A549 treated with AZD2906 at 1 μM for 4 hours (cell line): ENCODE results near the gene FAAP100. TPM values are rescaled to one million over a fixed set of nuclear protein-coding genes. Genes with fewer than 3 reads are reported as not detected.

Experiments
- total RNA-seq: library from RNA; stranded (reverse); fragments of 200-300 nt; extraction: Qiagen RNA extraction; gene quantifications from 5 replicates; pipeline ENCODE4 v1.2.3, GENCODE V29; 2022

Gene FAAP100, protein sequence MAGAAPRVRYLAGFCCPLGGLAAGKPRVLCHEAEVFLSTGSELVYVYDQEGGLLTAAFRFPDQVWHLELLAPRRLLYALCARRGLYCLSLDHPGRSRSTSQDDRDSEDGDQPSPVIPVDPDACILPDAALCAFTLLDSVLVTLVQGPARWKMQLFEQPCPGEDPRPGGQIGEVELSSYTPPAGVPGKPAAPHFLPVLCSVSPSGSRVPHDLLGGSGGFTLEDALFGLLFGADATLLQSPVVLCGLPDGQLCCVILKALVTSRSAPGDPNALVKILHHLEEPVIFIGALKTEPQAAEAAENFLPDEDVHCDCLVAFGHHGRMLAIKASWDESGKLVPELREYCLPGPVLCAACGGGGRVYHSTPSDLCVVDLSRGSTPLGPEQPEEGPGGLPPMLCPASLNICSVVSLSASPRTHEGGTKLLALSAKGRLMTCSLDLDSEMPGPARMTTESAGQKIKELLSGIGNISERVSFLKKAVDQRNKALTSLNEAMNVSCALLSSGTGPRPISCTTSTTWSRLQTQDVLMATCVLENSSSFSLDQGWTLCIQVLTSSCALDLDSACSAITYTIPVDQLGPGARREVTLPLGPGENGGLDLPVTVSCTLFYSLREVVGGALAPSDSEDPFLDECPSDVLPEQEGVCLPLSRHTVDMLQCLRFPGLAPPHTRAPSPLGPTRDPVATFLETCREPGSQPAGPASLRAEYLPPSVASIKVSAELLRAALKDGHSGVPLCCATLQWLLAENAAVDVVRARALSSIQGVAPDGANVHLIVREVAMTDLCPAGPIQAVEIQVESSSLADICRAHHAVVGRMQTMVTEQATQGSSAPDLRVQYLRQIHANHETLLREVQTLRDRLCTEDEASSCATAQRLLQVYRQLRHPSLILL
- 18.3 to 26.8 TPM (median 23.8 TPM) in 5 replicates for total RNA-seq

DNA sequence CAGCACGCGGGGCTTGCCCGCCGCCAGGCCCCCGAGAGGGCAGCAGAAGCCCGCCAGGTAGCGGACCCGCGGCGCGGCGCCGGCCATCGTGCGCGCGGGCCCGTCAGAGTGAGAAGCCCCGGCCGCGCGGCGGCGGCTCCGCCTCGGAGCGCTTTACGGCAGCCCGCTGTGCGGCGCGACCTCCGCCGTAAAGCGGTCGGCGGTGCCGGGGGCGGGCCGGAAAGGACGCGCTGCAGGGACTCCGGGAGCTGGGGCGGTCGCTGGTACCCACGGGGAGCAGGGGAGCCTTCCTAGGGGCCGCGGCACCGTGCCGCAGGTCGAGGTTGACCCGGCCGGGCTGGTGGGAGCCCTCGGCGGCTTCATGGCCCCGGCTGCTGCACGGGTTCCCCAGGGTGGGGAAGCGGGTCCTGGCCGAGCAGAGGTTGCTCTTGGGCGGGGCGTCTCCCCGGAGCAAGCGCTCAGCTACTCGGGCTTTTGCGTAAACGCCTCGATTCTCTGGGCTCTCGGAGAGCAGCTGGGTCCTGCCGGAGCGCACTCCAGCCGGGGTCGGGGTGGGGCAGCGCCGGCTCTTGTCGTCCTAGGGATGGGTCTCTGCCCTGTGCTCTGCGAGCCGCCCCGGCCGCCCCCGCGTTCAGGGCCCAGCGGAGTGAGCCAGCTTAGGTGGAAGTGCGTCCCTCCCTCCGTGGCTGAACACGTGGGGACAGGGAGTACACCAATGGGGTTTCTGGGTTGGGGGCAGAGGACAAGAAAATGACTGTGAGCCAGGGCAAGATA is at the start of gene FAAP100:
FAAP100 (minus strand) TSS at position 110 of the 774 bp plus-strand sequence; CDS start at position 87, 23 bp downstream.

DNA sequence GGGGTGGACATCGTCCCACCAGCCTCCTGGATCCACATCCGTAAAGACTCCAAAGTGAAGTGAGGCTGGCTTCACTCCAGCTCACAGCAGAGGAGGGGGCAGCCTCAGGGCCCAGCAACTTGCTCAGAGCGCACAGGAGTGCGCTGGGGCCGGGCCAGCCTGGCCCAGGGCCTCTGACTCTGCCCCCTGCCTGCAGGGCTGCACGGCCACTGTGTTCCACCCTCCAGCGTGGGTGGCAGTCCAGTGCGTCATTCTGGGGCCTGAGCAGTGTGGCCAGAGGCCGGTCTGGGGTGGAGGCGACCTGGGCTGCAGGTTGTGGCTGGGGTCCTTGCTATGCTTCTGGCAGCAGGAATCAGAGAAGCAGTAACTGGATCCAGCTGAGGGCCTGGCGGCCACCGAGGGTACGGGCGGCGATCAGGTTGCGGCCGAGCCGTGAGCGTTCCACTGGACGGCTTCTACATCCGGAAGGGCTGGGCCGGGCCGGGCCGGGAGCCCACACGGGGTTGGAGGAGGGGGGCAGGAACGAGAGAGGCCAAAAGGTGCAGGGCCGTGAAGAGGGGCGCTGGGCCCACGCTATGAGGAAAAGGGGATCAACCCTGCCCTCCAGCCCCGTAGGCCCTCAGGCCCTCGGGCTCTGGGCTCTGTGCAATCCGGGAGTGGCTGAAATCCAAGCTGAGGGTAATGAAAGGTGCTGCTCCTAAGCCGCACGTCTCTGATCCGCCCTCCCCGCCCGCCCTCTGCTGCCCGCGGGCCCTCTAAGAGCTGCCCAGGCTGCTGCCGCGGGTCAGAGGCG is 24.4 kb downstream of the FAAP100 start, which contains the start of gene FSCN2:
FSCN2 (plus strand) TSS at position 787 of the 793 bp plus-strand sequence. CDS start 155 bp downstream, outside the sequence.

DNA sequence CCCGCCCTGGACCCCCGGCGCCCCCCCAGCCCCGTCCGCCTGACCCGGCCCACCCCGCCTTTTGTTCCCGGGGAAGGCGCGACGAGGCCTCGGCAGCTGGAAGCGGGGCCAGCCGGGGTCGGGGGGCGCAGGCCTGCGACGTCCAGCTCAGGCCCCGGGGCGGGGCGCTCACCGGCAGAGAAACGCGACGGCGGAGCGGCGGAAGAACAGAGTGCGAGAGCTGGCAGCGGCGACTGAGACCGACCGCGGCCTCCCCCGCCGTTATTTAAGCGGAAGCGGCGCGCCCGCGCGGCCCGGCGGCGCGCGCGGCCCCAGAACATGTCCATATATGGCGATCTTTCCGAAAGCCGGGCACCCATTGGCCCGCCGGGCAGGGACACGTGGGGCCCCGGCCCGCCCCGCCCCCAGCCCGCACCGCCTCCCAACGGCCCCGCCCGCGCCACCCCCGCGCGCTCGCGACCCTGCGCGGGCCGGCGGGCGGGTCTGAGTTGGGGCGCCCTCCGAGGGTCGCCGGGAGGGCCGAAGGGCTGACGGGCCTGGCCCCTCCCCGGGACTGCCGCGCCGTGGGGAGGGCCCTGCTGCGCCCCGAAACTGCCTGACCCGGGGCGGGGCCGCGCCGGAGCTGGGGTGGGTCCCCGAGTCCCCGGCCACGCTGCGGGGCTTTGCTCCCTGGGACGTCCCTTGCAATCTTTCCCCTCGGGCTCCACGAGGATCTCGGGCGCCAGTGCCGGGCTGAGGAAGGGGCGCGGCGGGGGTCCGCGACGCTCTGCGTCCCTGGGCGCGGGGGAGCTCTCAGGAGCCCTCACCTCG is 39.4 kb downstream of the FAAP100 start, which contains the start of gene ACTG1:
ACTG1 (minus strand) TSS at position 238 of the 810 bp plus-strand sequence. CDS start 445 bp downstream, outside the sequence.

Other genes starting within 250 kb of the FAAP100 start
- 6.7 to 10.0 TPM (median 8.0 TPM) in 5 replicates for gene BAHCC1, start 156.9 kb downstream of the FAAP100 start, total RNA-seq
- gene ACTG1, start 39.6 kb downstream of the FAAP100 start, total RNA-seq: 4,866 to 7,505 TPM (median 5,499 TPM) in 5 replicates
- gene FSCN2, start 24.0 kb downstream of the FAAP100 start, total RNA-seq: 0.86 to 1.6 TPM (median 1.3 TPM) in 5 replicates
- 89.6 to 96.7 TPM (median 94.0 TPM) in 5 replicates for gene NPLOC4, start 84.8 kb upstream of the FAAP100 start, total RNA-seq
- 3.5 to 5.8 TPM (median 5.0 TPM) in 5 replicates for gene TSPAN10, start 84.8 kb upstream of the FAAP100 start, total RNA-seq
- 1.5 to 2.8 TPM (median 2.4 TPM) in 5 replicates for gene PDE6G, start 104.2 kb upstream of the FAAP100 start, total RNA-seq
- 31.9 to 66.1 TPM (median 60.6 TPM) in 5 replicates for gene OXLD1, start 114.3 kb upstream of the FAAP100 start, total RNA-seq
- 58.3 to 69.6 TPM (median 60.1 TPM) in 5 replicates for gene CCDC137, start 114.4 kb upstream of the FAAP100 start, total RNA-seq
- gene ARL16, start 131.4 kb upstream of the FAAP100 start, total RNA-seq: 44.8 to 49.2 TPM (median 48.3 TPM) in 5 replicates
- 127 to 207 TPM (median 193 TPM) in 5 replicates for gene HGS, start 131.7 kb upstream of the FAAP100 start, total RNA-seq
- gene MRPL12, start 151.0 kb upstream of the FAAP100 start, total RNA-seq: 223 to 334 TPM (median 303 TPM) in 5 replicates
- gene SLC25A10, start 159.9 kb upstream of the FAAP100 start, total RNA-seq: 26.6 to 46.9 TPM (median 43.3 TPM) in 5 replicates